HG02884 (cell line): ENCODE results near the gene MDFIC2.
A peak's percentile ranks its signal among the peaks of the same experiment; 100 is the strongest.

ENCODE experiments used
- ATAC-seq: cut with Tn5 transposase; IDR thresholded peaks from one replicate; pipeline ENCODE4 v1.9.1; 2021; ENCODE audit warnings: mild to moderate bottlenecking, moderate library complexity; ENCODE audit not compliant: unreplicated experiment

Gene MDFIC2

GRCh38 chr3:70185661-70186060, 126.8 kb downstream of the MDFIC2 start:
- ATAC-seq, result no peak

GRCh38 chr3:70183781-70184504, 128.5 kb downstream of the MDFIC2 start:
- ATAC-seq, result no peak

- no peak for ATAC-seq
Measured at GRCh38 chr3:70182166-70182565, 130.3 kb downstream of the MDFIC2 start.

- peak; percentile 61 for ATAC-seq
Measured at GRCh38 chr3:70180664-70181063, 131.8 kb downstream of the MDFIC2 start.

GRCh38 chr3:70179111-70179510, 133.3 kb downstream of the MDFIC2 start:
- ATAC-seq, result peak; percentile 62

GRCh38 chr3:70177881-70178645, 134.4 kb downstream of the MDFIC2 start:
- ATAC-seq, result no peak

GRCh38 chr3:70176224-70176623, 136.2 kb downstream of the MDFIC2 start:
- no peak for ATAC-seq

GRCh38 chr3:70156808-70157207, 155.6 kb downstream of the MDFIC2 start:
- ATAC-seq, result no peak

- ATAC-seq, result no peak
Measured at GRCh38 chr3:70150599-70150998, 161.8 kb downstream of the MDFIC2 start.

- no peak for ATAC-seq
Measured at GRCh38 chr3:70149714-70150400, 162.6 kb downstream of the MDFIC2 start.
